Bronchial smooth muscle cell (primary cell): ENCODE data around the gene TENM3. TPM values are rescaled to one million over a fixed set of nuclear protein-coding genes. Genes with fewer than 3 reads are reported as not detected.

Experiments
- total RNA-seq: library from RNA; depleted of rRNA; stranded (reverse); fragments of >200 nt; gene quantifications from 2 replicates; pipeline ENCODE4 v1.2.1, GENCODE V29; 2014

TENM3 gene
- 1.7 and 6.0 TPM in 2 replicates for total RNA-seq

DNA sequence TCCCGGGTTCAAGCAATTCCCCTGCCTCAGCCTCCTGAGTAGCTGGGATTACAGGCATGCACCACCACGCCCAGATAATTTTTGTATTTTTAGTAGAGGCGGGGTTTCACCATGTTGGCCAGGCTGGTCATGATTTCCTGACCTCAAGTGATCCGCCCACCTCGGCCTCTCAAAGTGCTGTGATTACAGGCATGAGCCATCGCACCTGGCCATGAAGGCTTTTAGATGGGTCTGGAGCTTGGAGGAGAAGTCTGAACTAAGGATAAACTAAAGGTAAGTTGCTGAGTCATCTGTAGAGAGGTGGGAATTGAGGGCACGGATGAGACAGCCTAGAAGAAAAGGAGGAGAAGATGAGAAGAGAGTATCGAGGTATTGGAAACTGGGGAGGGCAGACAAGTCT lies at the start of gene TENM3:
TSS of gene TENM3 (plus strand) at position 199 of the 400 bp plus-strand sequence. CDS start 80,619 bp downstream, outside the sequence.

